C1 segment of cervical spinal cord (tissue), 14 donors: ENCODE results near the gene RBMX.
A peak's percentile ranks its signal among the peaks of the same experiment; 100 is the strongest.
"Not testable (repeated sequence)": the region's sequence is repeated elsewhere in the genome, so short reads cannot be mapped to it uniquely, and the experiment has no call there.

ENCODE experiments used
- DNase-seq, 14 donors: peaks; one replicate each; lab custom pipeline; 2025; lab: John Stamatoyannopoulos, UW

The RBMX gene

DNA sequence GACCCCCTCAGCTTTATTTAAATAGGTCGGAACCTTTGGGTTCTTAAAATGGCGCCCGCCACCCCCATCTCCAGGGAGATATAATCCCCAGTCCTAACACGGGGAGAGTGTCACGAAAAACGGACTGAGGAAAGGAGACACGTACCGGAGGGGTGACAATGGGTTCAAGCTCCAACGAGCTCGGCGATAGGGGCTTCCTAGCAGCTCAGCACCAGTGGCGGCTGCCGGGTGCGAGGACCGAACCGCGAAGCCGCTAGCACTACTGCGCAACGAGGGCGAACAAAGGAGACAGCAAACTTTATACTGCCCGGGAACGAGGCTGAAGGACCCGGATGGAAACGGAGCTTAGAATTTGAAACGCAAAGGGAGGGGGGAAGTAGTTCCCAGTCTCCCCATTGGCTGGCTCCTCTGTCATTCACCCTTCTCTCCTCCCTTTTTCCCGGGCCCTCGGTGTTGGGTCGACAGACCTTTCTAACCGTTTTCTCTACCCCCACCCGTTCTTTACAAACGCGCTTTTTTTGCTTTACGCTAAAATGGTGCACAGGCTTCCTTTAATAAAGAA is at the start of gene RBMX:
Gene RBMX, minus strand, starts transcription at position 274 of the 562 bp plus-strand sequence. CDS start 1,298 bp downstream, outside the sequence.
- peak; percentile 16 to 90 (median 83) for DNase-seq

DNA sequence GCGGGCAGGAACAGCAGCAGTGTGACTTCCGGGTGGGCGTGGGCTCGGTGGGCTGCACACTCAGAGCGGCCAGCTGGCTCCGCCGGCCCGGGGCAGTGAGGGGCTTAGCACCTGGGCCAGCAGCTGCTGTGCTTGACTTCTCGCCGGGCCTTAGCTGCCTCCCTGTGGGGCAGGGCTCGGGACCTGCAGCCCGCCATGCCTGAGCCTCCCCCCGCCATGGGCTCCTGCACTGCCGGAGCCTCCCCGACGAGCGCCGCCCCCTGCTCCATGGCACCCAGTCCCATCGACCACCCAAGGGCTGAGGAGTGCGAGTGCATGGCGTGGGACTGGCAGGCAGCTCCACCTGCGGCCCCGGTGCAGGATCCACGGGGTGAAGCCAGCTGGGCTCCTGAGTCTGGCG is 40.9 kb upstream of the RBMX start:
- DNase-seq = not testable (repeated sequence)

DNA sequence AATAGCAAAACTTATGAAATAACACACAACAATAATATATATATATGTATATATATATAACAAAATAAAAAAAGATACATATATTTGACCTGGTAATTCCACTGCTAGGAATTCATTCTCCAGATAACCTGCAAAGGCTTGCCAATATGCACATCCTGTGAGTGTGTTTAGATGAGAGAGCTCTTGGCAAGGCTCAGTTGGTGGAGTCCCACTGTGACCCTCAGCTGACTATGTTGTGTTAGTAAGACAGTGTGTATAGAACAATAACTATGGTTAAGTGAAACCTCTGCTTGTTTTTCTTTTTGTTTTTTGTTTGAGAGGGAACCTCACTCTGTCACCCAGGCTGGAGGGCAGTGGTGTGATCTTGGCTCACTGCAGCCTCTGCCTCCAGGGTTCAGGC is 39.5 kb upstream of the RBMX start:
- DNase-seq = peak in 1 of 14 donors; percentile 54

DNA sequence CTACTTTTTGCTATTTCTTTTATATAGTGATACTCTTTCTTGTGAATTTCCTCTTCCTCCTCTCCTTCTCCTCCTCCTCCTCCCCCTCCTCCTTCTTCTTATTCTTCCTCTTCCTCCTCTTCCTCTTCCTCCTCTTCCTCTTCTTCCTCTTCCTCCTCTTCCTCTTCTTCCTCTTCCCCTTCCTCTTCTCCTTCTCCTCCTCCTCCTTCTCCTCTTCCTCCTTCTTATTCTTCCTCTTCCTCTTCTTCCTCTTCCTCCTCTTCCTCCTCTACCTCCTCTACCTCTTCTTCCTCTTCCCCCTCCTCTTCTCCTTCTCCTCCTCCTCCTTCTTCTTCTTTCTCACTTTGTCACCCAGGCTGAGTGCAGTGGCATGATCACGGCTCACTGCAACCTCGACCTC is 36.3 kb upstream of the RBMX start:
- no peak for DNase-seq

DNA sequence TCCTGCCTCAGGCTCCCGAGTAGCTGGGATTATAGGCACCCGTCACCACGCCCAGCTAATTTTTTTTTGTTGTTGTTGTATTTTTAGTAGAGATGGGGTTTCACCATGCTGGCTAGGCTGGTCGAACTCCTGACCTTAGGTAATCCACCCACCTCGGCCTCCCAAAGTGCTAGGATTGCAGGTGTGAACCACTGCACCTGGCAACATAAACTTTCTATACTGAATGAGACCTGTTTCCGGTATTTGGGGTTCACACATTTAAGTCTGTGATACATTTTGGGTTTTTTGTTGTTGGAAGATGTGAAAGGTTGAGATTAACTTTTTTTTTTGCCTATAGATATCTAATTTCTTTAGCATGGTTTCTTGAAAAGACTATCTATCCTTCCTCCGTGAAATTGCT is 31.1 kb upstream of the RBMX start:
- DNase-seq = not testable (repeated sequence)

DNA sequence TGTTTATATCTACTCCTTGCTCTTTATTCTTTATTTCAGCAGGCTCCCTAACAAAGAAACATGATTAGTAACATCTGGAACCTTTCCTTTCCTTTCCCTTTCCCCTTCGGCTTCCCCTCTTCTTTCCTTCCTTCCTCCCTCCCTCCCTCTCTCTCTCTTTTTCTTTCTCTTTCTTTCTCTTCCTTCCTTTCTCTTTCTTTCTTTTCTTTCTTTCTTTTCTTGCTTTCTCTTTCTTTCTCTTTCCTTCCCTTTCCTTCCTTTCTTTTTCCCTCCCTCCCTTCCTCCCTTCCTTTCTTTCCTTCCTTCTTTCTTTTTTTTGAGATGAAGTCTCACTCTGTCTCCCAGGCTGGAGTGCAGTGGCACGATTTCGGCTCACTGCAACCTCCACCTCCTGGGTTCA is 30.7 kb upstream of the RBMX start:
- DNase-seq = no peak

DNA sequence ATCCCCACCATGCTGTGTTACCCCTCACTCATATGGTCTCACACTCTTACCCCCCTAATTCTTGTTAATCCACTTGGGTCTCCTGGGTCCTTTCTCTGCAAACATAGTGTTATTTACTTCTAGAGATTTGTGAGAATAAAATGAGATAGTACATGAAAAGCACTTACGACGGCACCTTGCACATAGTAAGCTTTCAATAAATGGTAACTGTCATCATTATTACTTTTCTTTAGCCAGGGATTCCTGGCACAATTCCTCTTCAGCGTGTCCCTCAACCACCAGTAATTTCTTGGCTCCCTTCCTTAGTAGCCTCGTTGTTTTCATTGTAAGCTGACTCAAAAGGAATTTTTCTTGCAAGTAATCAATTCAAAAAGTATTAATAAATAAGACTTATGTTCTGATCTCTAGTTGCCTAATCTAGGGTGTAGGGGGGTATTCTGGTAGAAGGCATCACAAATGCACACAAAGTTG is 30.1 kb upstream of the RBMX start:
- no peak for DNase-seq

DNA sequence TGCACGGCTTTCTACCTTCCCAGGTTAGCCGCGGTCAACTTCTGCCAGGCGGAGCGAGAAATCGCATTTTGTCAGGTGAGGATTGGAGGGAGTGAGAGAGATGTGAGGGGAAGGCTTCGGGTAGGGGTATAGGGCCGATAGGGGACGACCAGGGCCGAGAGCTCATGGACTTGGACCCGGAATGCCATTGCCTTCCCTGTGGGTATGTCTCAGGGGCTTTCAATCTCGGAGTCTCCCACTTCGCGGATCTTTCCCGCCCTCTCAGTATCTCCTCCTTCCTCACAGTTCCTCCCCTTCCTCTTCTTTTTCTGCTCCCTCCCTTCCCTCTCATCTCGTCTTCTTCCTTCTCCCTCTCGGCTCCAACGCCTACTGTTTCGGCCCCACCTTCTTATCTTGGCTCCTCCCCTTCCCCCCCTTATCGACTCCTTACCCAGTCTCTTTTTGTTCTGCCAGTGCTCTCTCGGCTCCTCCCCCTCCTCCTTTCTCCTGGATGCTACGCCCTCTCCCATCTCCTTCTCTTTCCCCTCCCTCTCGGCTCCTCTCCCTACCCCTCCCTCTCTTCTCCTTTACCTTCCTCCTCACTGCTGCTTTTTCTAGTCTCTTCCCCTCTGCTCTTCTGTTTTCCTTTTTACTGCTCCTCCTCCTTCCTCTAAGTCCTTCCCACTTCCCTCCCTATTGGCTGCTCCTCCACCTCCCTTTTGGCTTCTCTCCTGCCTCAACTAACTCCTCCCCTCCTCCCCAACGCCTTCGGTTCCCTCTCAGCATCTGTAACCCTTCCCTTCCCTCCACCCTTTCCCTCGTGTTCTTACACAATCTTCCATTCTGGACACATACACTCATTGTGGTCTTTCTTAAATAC is 29.4 kb upstream of the RBMX start:
- DNase-seq = peak in 12 of 14 donors; percentile 17 to 93 (median 52)

DNA sequence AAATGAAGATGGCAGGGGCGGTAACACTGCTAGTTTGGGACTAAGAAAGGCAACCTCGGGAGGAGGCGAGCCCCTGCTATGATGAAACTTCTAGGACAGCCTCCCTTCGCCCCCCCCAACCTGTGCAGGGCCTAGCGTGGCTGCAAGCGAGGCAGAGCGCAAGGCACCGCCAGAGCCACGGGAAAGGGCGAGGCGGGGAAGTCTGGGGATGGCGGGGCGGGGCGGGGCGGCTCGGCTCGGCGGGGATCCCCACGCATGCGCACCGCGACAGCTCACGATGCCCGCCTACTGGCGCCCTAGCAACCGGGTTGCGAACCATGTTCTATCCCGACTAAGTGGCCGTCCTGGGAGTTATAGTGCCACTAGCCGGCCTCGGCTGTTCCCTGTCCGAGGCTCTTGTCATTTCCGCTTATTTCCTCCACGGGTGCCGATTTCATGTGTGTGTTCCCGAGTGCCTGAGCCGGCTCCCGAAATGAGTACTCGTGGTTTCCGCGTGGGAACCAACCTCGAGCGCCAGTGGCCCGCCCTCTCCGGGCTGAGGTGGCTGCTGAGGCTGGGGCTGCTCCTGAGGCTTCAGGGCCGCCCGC is 28.7 kb upstream of the RBMX start:
- peak; percentile 5 to 81 (median 56) for DNase-seq

DNA sequence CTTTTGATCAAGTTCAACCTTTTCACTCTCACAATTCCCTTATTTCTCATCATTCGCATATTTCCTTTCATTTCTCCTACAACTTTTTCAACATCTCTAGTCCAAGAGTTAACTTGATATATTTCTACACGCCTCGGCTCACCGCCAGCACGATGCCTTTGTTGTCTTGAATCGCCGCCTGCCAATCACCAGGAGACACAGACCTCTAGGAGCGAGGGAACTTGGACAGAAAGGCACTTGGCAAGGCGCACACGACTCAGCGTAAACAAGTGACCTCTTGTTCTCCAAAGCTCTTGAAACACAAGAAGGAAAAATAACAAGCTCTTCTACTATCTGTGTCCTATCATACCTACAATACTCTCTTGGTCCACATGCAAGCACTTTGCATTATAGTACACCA is 27.1 kb upstream of the RBMX start:
- DNase-seq = peak in 3 of 14 donors; percentile 3 to 5 (median 3)

DNA sequence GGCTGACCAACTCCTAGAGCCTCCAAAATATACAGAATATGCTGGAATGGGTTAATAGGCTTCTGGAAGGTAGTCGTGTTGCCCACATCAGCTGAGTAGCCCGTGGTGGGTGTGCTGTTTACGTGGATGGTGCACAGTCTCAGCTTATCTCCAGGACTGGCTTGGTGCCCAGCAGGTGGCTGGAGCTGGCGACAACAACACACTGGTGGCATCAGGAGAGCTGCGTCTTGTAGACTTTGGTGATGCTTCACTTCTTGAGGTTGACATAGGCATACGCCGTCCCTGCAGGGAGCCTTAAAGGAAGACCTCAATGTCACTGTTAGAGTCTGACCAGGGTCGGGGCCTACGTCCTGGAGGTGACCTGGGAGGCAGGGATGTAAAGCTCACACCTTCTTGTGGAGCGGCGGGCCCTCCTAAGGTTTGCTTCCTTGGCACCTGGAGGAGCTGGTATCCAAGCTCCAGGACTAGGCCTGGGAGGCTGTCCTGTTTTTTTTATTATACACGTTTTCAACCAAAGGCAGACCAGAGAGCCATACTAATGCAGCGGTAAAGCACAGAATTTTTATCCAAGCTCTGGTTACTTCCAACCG is 26.5 kb upstream of the RBMX start:
- DNase-seq = no peak

DNA sequence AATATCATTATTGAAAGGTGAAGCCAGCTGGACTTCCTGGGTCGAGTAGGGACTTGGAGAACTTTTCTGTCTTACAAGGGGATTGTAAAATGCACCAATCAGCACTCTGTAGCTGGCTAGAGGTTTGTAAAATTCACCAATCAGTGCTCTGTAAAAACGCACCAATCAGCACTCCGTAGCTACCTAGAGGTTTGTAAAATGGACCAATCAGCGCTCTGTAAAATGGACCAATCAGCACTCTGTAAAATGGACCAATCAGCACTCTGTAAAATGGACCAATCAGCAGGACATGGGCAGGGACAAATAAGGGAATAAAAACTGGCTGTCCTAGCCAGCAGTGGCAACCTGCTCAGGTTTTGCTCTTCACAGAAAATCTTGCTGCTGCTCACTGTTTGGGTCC is 23.5 kb upstream of the RBMX start:
- not testable (repeated sequence) for DNase-seq

DNA sequence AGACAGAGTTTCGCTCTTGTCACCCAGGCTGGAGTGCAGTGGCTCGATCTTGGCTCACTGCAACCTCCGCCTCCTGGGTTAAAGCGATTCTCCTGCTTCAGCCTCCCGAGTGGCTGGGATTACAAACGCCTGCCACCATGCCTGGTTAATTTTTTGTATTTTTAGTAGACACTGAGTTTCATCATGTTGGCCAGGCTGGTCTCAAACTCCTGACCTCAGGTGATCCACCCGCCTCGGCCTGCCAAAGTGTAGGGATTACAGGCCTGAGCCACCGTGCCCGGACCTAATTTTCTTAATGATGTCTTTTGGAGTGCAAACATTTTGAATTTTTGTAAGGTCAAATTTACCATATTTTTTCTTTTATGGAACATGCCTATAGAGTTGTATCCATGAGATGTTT is 19.5 kb upstream of the RBMX start:
- DNase-seq = not testable (repeated sequence)

DNA sequence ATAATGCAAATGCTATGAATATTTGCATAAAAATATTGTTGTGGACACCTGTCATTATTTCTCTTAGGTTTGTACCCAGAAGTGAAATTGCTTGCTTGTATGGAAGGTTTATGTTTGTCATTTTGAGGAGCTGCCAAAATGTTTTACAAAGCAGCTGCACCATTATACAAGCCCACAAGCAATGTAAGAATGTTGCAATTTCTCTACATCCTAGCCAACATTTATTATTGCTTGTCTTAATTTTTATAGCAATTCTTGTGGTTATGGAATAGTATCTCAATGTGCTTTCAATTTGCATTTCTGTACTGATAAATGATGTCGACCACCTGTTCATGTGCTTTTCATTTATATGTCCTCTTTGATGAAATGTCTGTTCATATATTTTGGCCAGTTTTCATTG is 18.7 kb upstream of the RBMX start:
- DNase-seq = no peak

DNA sequence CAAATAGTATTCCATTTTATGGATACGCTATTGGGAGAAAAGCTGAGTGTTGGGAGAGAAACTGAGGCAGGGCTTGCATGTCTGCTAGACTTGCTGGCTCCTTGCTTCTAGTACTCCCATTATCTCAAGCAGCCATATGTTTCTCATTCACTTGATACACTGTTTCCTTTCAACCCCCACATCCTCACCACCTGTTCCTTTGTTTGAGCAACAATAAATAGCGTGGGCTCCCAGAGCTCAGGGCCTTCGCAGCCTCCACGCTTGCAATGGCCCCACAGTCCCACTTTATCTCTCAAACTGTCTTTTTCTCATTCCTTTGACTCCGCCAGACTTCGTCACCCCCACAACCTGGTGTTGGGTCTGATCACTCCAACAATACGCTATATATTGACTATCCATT is 18.2 kb upstream of the RBMX start:
- not testable (repeated sequence) for DNase-seq

DNA sequence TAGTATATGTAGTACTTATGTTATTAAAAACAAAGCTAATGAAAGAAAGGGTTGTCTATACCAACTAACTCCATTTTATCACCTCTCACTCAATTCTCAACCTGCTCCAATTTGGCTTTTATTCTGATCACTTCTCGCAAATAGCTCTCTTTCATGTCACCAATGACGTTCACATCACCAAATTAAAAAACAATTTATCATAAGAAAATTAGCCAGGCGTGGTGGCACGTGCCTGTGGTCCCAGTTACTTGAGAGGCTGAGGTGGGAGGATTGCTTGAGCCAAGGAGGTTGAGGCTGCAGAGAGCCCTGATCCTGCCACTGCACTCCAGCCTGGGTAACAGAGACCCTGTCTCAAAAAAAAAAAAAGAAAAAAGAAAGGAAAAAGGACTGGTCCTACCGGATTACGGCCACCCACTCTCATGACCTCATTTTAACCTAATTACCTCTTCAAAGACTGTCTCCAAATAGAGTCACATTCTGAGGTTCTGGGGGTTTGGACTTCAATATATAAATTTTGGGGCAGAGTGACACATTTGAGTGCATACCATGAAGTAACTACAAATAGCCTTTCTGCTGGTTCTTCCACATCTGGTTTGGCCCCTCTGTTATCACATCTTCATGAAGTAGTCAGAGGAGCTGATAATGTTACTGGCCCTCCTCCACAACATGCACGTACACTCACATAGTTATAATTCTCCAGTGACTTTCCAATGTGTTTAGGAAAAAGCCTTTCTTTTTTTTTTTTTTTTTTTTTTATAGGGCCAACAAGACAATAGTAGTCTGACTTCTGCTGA is 15.8 kb upstream of the RBMX start:
- DNase-seq = no peak

DNA sequence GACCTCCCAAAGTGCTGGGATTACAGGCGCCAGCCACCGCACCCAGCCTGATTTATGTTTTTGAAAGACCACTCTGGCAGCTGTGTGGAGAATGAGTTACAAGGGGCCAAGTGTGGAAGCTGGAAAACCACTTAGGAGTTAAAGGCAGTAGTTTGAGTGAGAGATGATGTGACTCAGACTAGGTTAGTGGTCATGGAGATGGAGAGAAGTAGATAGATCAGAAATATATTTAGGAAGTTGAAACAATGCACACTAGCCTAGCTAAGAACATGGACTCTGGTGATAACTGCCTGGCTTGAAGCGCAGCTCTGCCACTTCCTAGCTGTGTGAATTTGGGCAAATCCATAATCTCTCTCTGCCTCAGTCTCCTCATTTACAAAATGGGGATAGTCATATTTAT is 11.9 kb upstream of the RBMX start:
- DNase-seq = no peak

DNA sequence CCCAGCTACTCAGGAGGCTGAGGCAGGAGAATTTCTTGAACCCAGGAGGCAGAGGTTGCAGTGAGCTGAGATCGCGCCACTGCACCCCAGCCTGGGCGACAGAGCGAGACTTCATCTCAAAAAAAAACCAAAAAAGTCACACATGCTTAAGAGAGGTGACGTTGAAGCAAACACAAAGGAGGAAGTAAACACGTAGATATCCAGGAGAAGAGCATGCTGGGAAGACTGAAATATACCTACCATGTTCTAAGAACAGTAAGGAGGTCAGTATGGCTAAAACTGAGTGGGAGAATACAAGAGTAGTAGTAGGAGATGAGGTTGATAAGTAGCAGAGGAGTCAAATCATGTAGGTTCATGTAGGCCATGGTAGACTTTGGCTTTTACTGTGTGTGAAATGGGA is 10.1 kb upstream of the RBMX start:
- DNase-seq = not testable (repeated sequence)

DNA sequence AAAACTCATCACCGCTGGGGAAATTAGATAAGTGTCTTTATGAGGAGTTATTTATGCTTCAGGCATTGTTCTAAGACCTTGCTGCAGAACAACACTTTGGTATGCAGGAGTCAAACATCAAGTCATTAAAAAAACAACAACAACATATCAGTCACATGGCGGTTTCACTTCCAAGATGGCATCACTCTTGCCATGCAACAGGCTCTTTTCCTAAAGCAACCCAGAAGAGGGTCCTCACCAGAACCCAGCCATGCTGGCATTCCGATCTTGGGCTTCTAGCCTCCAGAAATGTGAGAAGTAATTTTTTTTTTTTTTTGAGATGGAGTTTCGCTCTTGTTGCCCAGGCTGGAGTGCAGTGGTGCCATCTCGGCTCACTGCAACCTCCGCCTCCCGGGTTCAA is 8.7 kb upstream of the RBMX start:
- DNase-seq = no peak

DNA sequence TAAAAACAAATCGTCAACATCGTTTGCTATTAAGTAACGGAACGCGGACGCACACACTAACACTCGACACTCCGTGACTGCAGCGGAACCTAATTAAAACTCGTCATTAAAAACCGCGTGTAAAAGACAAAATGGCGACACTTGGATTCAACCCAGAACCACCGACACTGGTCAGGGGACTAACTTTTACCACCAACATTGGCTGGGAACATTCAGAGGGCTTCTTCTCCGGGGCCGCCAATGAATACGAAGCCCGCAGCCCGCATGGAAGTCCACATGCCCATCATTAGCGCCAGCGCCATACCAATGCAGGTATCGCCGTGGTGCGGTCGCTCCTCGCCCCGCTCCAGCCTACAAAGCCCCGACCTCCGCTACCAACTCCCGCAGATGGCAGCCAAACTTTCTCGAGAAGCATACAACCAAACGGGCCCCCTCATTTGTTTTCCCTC is 498 bp downstream of the RBMX start:
- DNase-seq = peak in 6 of 14 donors; percentile 23 to 47 (median 36)

DNA sequence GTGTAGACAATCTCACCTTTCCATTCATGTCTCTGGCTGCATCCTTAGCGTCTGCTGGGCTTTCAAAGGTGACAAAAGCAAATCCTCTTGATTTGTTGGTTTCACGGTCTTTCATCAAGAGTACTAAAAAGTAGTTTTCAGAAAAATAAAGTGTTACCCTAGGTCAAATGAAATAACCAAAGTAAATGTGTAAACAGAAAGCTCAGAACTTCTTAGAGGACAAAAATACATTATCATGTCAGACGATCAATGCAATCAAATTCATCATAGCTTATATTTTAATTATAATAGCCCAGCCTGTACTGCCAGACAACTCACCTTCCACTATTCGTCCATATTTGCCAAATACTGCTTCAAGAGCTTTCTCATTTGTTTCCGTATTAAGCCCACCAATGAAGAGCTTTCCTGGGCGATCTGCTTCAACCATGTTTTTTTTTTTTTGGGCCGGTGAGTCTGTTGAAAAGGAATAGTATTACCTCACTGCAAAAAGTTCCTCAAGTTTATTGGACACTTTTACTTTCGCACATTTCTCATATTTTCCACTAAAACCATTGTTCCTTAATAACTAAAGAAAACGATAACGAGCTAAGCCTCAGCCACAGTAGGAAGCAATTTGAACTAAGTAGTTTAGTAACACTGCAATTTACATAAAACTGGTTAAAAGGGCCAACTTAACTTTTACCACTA is 1.4 kb downstream of the RBMX start:
- DNase-seq = no peak
